Central memory CD8-positive, alpha-beta T cell (primary cell): Measurements from ENCODE around the gene BUB3.

Experiments used
- ATAC-seq: fragments of 150-1000 bp; cut with Tn5 transposase; replicated peaks from 2 replicates; pipeline ENCODE4 v1.10.0; 2022; ENCODE audit warnings: mild to moderate bottlenecking, moderate FRiP score, moderate number of reproducible peaks; ENCODE audit not compliant: poor library complexity, severe bottlenecking; ENCODE audit errors: extremely low read depth
- DNase-seq, 2 donors: peaks; one replicate each; pipeline ENCODE4 v3.0.0; 2021; ENCODE audit warnings: low spot score in 2 of 2
- H3K27ac Mint-ChIP-seq: one replicate; pipeline ENCODE4 v1.8.0; 2022; ENCODE audit warnings: low read depth, mild to moderate bottlenecking, moderate library complexity, mixed read lengths
- H3K27me3 Mint-ChIP-seq: one replicate; pipeline ENCODE4 v1.8.0; 2022; ENCODE audit warnings: mixed read lengths
- H3K36me3 Mint-ChIP-seq: one replicate; pipeline ENCODE4 v1.8.0; 2022; ENCODE audit warnings: mild to moderate bottlenecking, moderate library complexity, mixed read lengths; ENCODE audit not compliant: insufficient read depth
- H3K4me1 Mint-ChIP-seq: one replicate; pipeline ENCODE4 v1.8.0; 2022; ENCODE audit warnings: mixed read lengths
- H3K4me3 Mint-ChIP-seq: one replicate; pipeline ENCODE4 v1.8.0; 2022; ENCODE audit warnings: mild to moderate bottlenecking, moderate library complexity, mixed read lengths
- H3K9me3 Mint-ChIP-seq: one replicate; pipeline ENCODE4 v1.8.0; 2022; ENCODE audit warnings: mixed read lengths

Gene BUB3

GRCh38 chr10:123135415-123136141 is 18.6 kb upstream of the BUB3 start, which contains the start of gene HMX3:
TSS of gene HMX3 (plus strand) at chr10:123135970. CDS start at chr10:123136051, 81 bp downstream.
- DNase-seq (no peak), ATAC-seq (peak; percentile 22)
- peaks cover 46% of the 10 kb centered on the region for H3K4me1 Mint-ChIP-seq
- peak within 1 kb of the TSS; percentile 77 for H3K4me3 Mint-ChIP-seq
- H3K9me3 Mint-ChIP-seq: no peaks in the 10 kb centered on the region
- peaks cover 19% of the 10 kb centered on the region for H3K36me3 Mint-ChIP-seq
- H3K27ac Mint-ChIP-seq: peak within 1 kb of the TSS; percentile 36
- peaks cover 80% of the 10 kb centered on the region for H3K27me3 Mint-ChIP-seq

DNA sequence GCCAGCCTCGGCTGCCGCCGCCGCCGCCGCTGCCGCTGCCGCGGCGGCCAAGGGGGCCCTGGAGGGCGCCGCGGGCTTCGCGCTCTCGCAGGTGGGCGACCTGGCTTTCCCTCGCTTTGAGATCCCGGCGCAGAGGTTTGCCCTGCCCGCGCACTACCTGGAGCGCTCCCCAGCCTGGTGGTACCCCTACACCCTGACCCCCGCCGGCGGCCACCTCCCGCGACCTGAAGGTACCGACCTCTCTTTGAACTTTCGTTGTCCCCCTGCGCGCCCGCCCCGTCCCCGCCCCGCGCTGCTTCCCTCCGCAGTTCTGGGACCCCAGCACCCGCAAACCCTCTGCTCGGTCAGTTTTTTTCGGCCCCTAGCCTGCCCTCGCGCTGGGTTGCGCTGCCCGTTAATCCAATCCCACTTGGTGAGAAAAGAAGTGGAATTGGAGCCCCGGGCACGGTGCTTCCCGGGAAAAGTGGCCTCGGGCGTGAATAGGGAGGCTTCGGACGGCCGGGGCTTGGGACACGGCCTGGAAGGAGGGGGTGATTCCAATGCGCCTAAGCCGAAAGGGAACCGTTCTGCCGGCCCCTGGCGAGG is 17.9 kb upstream of the BUB3 start:
- Mint-ChIP-seq H3K9me3 (no peaks in the 10 kb centered on the region), H3K27ac (no peak overlapping the region)
- no peak for DNase-seq

DNA sequence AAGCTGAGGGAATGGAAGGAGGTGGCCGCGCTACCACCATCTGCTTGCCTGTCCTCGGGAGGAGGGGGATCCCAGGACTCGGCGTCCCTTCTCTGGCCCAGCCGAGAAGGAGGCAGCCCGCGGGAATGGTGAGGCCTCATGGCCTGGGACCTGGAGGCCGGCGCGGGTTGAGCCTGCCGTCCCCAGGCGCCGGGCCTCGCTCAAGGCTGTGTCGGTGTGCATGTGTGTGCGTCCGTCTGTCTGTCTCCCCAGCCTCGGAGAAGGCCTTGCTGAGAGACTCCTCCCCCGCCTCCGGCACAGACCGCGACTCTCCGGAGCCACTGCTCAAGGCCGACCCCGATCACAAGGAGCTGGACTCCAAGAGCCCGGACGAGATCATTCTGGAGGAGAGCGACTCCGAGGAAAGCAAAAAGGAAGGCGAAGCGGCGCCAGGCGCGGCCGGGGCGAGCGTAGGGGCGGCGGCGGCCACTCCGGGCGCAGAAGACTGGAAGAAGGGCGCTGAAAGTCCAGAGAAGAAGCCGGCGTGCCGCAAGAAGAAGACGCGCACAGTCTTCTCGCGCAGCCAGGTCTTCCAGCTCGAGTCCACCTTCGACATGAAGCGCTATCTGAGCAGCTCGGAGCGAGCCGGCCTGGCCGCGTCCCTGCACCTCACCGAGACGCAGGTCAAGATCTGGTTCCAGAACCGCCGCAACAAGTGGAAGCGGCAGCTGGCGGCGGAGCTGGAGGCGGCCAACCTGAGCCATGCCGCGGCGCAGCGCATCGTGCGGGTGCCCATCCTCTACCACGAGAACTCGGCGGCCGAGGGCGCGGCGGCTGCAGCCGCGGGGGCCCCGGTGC is 17.2 kb upstream of the BUB3 start:
- Mint-ChIP-seq H3K36me3 (peaks cover 22% of the 10 kb centered on the region), H3K27ac (peak overlapping the region; percentile 36), H3K4me3 (peak overlapping the region; percentile 77), H3K9me3 (no peaks in the 10 kb centered on the region), H3K4me1 (peaks cover 47% of the 10 kb centered on the region), H3K27me3 (peaks cover 80% of the 10 kb centered on the region)
- no peak for DNase-seq
- no peak for ATAC-seq

More for the DNA sequence above, 17.9 kb upstream of the BUB3 start:
- ATAC-seq: no peak
- Mint-ChIP-seq H3K4me1 (peaks cover 47% of the 10 kb centered on the region), H3K36me3 (peaks cover 22% of the 10 kb centered on the region), H3K27me3 (peaks cover 80% of the 10 kb centered on the region), H3K4me3 (peak overlapping the region; percentile 77)

GRCh38 chr10:123139165-123139520 is 15.1 kb upstream of the BUB3 start:
- Mint-ChIP-seq H3K4me1 (peaks cover 46% of the 10 kb centered on the region), H3K27me3 (peaks cover 80% of the 10 kb centered on the region), H3K36me3 (peaks cover 21% of the 10 kb centered on the region), H3K27ac (no peak overlapping the region), H3K9me3 (no peaks in the 10 kb centered on the region), H3K4me3 (peak overlapping the region; percentile 9)
- ATAC-seq: no peak
- DNase-seq: no peak

- no peak overlapping the region for H3K27ac Mint-ChIP-seq
- peaks cover 46% of the 10 kb centered on the region for H3K4me1 Mint-ChIP-seq
- peaks cover 19% of the 10 kb centered on the region for H3K36me3 Mint-ChIP-seq
- H3K27me3 Mint-ChIP-seq: peaks cover 80% of the 10 kb centered on the region
- no peak for ATAC-seq
- no peak for DNase-seq
- no peaks in the 10 kb centered on the region for H3K9me3 Mint-ChIP-seq
- H3K4me3 Mint-ChIP-seq: peak overlapping the region; percentile 9
Observed at GRCh38 chr10:123139521-123140163, 14.6 kb upstream of the BUB3 start.

DNA sequence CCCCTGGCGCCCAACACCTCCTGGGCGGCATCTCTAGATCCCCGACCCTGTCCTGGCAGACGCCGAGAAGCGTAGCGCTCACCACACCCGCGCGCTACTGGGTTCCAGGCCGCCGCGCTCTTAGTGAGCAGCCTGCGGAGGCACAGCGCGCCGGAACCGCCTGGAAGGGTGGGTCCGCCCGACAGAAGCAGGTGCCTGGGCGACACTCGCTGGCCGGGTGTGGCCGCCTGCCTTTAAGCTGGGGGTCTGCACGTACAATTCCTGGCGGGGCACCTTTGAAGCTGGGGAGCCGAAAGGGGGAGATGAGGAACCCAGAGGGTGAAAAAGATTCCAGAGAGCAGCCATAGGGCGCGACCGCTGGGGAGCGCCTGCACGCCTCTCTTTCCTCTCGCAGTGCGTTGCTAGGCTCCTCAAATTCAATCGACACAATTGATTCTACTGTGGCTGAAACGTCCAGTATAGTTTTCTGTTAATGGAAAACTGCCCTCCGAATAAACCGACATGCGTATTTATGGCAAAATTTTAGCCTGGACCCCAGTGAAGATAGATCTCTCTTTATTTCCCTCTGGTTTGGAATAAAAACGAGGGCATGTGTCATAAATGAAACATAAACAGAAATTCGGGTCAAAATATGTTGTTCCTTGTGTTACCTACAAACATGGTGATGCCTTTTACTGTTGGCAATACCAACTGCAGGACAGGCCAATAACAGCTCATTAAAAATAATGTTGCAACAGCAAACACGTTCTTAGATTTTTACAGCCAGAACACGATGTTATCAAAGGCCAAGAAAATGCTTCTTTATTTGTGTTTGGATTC is 13.8 kb upstream of the BUB3 start:
- DNase-seq: no peak
- Mint-ChIP-seq H3K27me3 (peaks cover 87% of the 10 kb centered on the region), H3K27ac (no peak overlapping the region), H3K36me3 (peaks cover 20% of the 10 kb centered on the region), H3K4me3 (no peak overlapping the region), H3K4me1 (peaks cover 54% of the 10 kb centered on the region), H3K9me3 (no peaks in the 10 kb centered on the region)
- no peak for ATAC-seq

DNA sequence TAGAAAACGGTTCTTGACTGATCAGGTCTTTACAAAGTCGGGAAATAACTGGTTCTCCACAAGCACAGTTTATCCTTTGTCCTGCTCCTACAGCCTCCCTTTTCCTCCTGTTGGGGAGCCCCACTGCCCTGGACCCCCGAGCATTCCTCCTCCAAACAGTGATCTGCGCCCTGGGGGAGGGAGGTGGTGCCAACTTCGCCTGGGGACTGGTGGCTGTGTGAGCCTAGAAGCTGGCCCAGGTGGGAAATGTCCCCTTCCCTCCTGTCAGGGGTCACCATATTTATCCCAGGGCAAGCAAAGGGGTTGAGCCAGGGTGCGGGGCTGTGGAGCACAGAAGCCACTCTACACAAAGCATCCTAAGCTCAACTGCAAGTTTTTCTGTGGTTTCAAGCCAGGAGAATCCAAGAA is 13.2 kb upstream of the BUB3 start:
- ATAC-seq (no peak), DNase-seq (no peak)
- Mint-ChIP-seq H3K27ac (no peak overlapping the region), H3K4me1 (peaks cover 59% of the 10 kb centered on the region), H3K36me3 (peaks cover 23% of the 10 kb centered on the region), H3K9me3 (no peaks in the 10 kb centered on the region), H3K27me3 (peaks cover 93% of the 10 kb centered on the region), H3K4me3 (no peak overlapping the region)

DNA sequence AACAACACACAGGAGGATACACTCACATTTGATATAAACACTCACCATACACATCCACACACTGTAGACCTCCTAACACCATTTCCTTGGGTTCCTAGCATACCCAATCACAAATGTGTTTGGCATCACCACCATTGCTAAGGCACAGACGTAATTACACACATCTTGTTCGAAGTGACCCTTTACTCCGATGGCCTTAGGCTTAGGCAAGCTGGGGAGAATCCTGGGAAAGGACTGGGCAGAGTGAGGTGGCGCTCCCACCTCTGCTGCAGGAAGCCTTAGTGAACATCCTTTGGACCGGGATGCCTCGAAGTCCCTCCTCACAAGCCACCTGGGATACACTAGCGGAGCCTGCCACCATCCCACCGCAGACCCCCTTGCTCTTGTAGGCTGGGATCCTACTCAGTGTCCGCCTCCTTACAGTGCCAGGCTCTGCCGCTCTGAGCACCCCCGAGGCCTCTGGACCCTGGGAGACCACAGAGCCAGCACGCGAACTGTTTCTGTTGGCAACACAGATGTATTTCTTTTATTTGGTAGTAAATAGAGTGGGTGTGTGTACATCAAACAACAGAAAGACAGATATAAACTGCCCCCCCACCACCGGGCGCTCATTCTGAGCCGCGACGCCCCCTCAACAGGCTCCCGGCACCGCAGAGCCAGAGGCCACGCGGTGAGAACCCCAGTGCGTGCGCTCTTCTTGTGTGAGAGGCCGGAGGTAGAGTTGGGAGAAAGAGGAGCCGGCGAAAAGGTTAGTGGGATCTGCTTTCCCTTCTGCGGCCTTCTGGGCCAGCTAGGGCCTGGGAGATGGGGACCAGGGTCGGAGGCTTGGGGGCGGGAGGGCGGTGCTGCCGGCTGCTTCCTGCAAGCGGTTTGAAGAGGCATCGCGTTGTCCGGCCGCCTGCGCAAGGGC is 12.2 kb upstream of the BUB3 start:
- ATAC-seq: no peak

GRCh38 chr10:123142701-123143161 is 11.5 kb upstream of the BUB3 start:
- H3K36me3 Mint-ChIP-seq: peaks cover 14% of the 10 kb centered on the region
- H3K4me3 Mint-ChIP-seq: no peak overlapping the region
- peaks cover 97% of the 10 kb centered on the region for H3K27me3 Mint-ChIP-seq
- H3K9me3 Mint-ChIP-seq: no peaks in the 10 kb centered on the region
- DNase-seq (no peak), ATAC-seq (no peak)
- H3K4me1 Mint-ChIP-seq: peaks cover 57% of the 10 kb centered on the region
- H3K27ac Mint-ChIP-seq: no peak overlapping the region

More for the DNA sequence above, 12.2 kb upstream of the BUB3 start:
- H3K4me1 Mint-ChIP-seq: peaks cover 55% of the 10 kb centered on the region
- H3K27me3 Mint-ChIP-seq: peaks cover 96% of the 10 kb centered on the region
- H3K9me3 Mint-ChIP-seq: no peaks in the 10 kb centered on the region
- H3K27ac Mint-ChIP-seq: no peak overlapping the region
- H3K36me3 Mint-ChIP-seq: peaks cover 17% of the 10 kb centered on the region
- H3K4me3 Mint-ChIP-seq: no peak overlapping the region
- DNase-seq: no peak

- Mint-ChIP-seq H3K4me1 (peaks cover 57% of the 10 kb centered on the region), H3K9me3 (no peaks in the 10 kb centered on the region), H3K4me3 (no peak overlapping the region), H3K27ac (no peak overlapping the region), H3K36me3 (peaks cover 13% of the 10 kb centered on the region), H3K27me3 (peaks cover 92% of the 10 kb centered on the region)
- ATAC-seq (no peak), DNase-seq (no peak)
Observed at GRCh38 chr10:123143162-123143824, 10.9 kb upstream of the BUB3 start.

GRCh38 chr10:123143825-123144168 is 10.4 kb upstream of the BUB3 start:
- no peak overlapping the region for H3K27ac Mint-ChIP-seq
- H3K27me3 Mint-ChIP-seq: peaks cover 91% of the 10 kb centered on the region
- no peak overlapping the region for H3K4me3 Mint-ChIP-seq
- ATAC-seq (no peak), DNase-seq (no peak)
- H3K9me3 Mint-ChIP-seq: no peaks in the 10 kb centered on the region
- H3K36me3 Mint-ChIP-seq: peaks cover 11% of the 10 kb centered on the region
- peaks cover 57% of the 10 kb centered on the region for H3K4me1 Mint-ChIP-seq
